ENCODE results near the gene TMEM59.

- TF ChIP-seq CTCF (IDR thresholded peaks at IDR 0.05; ENCODE audit: low read depth, low read length) (no peak), POLR2A (IDR thresholded peaks at IDR 0.05; ENCODE audit: extremely low read depth, insufficient read length) (no peak), MYC (IDR thresholded peaks at IDR 0.05; ENCODE audit: low read depth, low read length) (no peak)
These were observed 28.6 kb downstream of the TMEM59 start for GRCh38 chr1:54024358-54024757.

Data from NB4 (cell line).